ENCODE data around the gene LRRC38.

LRRC38 gene

DNA sequence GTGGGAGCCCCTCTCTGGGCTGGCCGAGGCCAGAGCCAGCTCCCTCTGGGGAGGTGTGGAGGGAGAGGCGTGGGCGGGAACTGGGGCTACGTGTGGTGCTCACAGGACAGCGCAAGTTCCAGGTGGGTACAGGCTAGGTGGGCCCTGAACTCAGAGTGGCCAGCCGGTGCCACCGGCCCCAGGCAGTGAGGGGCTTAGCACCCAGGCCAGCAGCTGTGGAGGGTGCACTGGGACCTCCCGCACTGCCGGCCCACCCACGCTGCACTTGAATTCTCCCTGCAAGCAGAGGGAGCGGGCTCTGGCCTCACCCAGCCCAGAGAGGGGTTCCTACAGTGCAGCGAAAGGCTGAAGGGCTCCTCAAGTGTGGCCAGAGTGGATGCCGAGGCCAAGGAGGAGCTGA, 83.3 kb downstream of the LRRC38 start:
- H3K4me3 ChIP-seq (ENCODE audit: low read depth, low read length) = no peak overlapping the region
- DNase-seq (ENCODE audit: low read depth) = no peak
- TF ChIP-seq, protein P1, sequence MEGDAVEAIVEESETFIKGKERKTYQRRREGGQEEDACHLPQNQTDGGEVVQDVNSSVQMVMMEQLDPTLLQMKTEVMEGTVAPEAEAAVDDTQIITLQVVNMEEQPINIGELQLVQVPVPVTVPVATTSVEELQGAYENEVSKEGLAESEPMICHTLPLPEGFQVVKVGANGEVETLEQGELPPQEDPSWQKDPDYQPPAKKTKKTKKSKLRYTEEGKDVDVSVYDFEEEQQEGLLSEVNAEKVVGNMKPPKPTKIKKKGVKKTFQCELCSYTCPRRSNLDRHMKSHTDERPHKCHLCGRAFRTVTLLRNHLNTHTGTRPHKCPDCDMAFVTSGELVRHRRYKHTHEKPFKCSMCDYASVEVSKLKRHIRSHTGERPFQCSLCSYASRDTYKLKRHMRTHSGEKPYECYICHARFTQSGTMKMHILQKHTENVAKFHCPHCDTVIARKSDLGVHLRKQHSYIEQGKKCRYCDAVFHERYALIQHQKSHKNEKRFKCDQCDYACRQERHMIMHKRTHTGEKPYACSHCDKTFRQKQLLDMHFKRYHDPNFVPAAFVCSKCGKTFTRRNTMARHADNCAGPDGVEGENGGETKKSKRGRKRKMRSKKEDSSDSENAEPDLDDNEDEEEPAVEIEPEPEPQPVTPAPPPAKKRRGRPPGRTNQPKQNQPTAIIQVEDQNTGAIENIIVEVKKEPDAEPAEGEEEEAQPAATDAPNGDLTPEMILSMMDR (IDR thresholded peaks at IDR 0.05; ENCODE audit: control insufficient read depth, extremely low read depth, insufficient read depth) = no peak
